HG02943 (cell line): ENCODE measurements around the gene PSTK.

Experiments
- ATAC-seq: cut with Tn5 transposase; IDR thresholded peaks from one replicate; pipeline ENCODE4 v1.9.1; 2021; ENCODE audit warnings: mild to moderate bottlenecking, low read depth, moderate library complexity; ENCODE audit not compliant: unreplicated experiment

The PSTK gene

DNA sequence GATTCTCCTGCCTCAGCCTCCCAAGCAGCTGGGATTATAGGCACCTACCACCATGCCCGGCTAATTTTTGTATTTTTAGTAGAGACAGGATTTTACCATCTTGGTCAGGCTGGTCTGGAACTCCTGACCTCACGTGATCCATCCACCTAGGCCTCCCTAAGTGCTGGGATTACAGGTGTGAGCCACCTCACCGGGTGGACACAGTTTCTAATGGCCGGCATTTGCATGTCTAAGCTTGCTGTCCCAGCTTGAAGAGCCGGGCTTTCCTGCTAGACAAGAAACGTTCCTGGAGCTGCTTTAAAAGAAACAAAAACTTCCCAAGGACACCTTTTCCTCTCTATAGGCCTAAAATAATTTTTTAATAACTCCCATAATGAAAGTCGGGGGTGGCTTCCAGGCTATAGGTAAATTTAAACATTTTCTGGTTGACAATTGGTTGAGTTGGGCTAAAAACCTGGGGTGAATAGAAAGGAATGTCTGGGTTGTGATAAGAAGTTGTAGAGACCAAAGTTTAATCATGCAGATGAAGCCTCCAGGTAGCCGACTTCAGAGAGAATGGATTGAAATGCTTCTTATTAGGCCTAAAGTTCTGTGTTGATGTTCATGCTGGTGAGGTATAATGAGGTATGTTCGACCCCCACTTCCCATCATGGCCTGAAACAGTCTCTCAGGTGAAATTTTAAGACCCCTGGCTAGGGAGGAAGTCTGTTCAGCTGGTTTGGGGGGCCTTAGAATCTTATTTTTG lies 37.4 kb downstream of the PSTK start:
- ATAC-seq: no peak

- ATAC-seq: no peak
These were observed 38.3 kb downstream of the PSTK start for GRCh38 chr10:123018531-123018930.

DNA sequence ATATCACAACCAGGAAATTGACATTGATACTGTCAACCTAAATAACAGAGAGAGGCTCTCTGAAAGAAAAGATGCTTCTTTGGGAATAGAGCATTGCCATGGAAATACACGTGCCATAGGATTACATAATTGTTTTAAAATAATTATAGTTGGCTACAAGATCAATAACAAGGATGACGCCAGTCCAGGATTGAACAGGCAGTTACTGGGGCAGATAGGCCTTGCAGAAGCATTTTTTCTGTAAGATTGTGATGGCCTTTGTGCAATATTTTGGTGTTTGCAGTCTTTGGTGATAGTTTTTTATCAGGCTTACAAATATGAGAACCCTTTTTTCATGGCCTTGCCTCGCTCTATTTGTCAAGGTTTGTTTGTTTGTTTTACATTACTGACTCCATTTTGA lies 39.1 kb downstream of the PSTK start:
- ATAC-seq: no peak

- no peak for ATAC-seq
These were observed 39.9 kb downstream of the PSTK start for GRCh38 chr10:123019941-123020703.

DNA sequence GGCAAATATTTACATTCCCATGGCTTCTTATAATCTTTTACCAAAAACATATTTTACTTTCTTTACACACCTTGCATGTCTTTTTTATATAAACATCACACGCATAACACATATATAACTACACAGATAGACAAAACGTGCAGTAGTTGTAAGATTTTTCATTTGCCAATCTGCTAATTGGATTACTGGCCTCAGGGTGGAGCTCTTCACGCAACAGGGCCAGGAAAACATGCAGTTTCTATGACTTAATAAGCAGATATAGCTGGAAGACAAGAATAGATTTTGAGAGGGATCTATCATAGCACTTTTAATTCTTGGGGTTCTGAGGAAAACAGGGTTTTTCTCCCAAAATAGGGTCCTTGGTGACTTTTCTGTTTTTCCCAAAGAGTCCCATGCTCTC lies 41.3 kb downstream of the PSTK start:
- ATAC-seq: no peak

- no peak for ATAC-seq
These were observed 44.3 kb downstream of the PSTK start for GRCh38 chr10:123024540-123024939.

DNA sequence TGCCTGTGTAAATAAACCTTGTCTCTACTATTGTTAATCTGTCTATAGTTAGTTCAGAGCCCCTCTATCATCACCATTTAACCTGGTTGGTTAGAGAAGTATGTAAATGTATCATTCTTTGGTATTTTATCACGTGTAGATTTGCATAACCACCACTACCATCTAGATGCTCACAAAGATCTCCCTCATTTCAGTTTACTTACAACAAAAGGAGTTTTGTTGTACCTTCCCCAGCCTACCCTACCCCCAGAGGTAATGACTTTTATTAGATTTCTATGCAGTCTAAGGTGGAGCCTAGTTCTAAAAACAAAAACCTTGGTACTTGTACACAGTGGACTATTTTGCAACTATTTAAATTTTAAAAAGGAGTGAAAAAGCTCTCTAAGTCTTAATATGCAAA lies 46.1 kb downstream of the PSTK start:
- no peak for ATAC-seq

DNA sequence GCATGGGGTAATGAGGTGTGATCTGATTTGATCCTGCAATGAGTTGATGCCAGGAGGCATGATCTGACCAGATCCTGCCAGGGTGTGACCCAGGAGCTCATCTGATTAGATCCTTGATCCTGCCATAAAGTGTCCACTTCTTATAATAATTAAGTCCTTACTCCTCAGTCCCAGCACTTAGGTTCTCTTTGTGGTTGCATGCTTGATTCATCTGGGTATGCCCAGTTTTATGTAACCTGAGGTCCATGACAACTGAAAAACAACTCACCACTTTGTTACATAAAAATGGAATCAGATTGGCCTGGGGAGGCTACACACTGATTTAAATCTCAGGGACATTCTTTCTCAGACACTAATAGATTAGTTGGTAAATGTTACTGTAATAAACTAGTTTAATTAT lies 47.7 kb downstream of the PSTK start:
- ATAC-seq: no peak

DNA sequence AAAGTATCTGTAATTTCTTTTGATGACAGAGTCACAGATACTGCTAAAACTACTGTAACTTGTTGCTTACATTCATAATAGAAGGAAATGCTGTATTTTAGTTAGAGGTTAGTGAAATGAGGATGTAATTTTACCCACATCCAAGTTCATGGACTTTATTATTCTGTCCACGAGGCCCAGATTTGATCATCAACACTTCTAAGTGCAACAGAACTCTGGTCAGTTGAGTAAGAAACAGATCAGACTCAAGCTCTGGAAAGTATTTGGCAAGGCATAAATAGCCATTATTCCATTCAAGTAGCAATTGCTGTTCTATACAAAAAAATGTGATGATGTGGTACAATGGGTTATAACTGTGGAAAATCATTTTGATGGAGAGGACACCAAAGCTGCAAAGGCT lies 50.9 kb downstream of the PSTK start:
- no peak for ATAC-seq

DNA sequence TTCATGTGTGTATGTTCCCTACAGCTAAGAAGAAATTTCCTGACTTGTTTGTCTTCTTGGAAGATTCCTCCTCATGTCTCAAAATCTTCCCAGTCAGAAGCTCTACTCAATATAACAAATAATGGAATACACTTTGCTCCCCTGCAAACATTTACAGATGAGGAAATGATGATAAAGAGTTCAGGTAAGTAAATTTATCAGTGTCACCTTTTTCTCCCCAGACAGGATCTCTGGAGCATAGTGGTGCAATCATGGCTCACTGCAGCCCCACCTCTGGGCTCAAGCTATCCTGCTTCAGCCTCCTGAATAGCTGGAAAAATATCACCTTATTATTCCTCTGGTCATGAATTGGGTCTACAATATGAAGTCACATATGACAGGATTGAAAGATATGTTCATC lies 54.1 kb downstream of the PSTK start:
- ATAC-seq: no peak

GRCh38 chr10:123035467-123036086 lies 55.4 kb downstream of the PSTK start:
- ATAC-seq: no peak

GRCh38 chr10:123038782-123039631 lies 58.8 kb downstream of the PSTK start:
- no peak for ATAC-seq

DNA sequence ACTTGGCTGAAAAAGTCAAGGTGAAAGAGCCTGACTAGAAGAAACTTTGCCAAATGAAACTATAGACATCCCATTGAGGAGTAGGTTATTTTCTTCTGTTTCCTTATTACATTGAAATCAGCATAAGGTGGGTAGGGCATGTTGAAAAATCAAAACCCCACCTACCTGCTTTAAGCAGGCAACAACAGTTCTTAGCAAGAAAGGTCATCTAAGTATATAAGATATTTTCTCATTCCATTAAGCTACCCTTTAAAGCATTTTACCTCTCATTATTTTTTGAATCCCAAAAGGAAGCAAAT lies 59.4 kb downstream of the PSTK start:
- ATAC-seq: no peak
